ENCODE measurements around the gene AFF3.

DNA sequence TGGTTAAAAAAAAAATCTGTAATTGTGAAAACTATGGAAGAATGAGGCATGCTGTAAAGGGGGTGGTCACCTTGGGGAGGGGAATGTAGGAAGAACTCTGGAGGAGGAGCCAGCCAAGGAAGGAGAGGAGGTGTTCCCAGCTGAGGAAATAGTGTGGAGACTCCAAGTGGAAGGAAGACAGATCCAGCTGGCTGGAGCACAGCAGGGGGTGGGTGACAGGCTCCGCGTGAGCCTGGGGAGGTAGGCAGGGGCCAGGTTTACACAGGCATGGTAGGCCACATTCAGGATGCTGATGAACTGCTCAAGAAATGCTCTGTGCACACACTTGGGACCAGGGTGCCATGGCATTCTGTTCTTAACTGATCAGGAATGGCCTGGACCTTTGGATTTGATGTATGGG, 16.8 kb downstream of the AFF3 start:
- TF ChIP-seq, protein P1, sequence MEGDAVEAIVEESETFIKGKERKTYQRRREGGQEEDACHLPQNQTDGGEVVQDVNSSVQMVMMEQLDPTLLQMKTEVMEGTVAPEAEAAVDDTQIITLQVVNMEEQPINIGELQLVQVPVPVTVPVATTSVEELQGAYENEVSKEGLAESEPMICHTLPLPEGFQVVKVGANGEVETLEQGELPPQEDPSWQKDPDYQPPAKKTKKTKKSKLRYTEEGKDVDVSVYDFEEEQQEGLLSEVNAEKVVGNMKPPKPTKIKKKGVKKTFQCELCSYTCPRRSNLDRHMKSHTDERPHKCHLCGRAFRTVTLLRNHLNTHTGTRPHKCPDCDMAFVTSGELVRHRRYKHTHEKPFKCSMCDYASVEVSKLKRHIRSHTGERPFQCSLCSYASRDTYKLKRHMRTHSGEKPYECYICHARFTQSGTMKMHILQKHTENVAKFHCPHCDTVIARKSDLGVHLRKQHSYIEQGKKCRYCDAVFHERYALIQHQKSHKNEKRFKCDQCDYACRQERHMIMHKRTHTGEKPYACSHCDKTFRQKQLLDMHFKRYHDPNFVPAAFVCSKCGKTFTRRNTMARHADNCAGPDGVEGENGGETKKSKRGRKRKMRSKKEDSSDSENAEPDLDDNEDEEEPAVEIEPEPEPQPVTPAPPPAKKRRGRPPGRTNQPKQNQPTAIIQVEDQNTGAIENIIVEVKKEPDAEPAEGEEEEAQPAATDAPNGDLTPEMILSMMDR (conservative IDR thresholded peaks at IDR 0.05 in 1 of 2, IDR thresholded peaks at IDR 0.05 in 1 of 2; ENCODE audit: low read depth in 1 of 2, low read length in 2 of 2) = no peak
- no peak for TF ChIP-seq EZH2 (IDR thresholded peaks at IDR 0.05; ENCODE audit: low read length, missing control alignments)

All from fibroblast of lung (primary cell).